GM19467 (cell line): Measurements from ENCODE around the gene CCR5AS.
"Not testable (repeated sequence)": the region's sequence is repeated elsewhere in the genome, so short reads cannot be mapped to it uniquely, and the experiment has no call there.

ENCODE experiments used
- ATAC-seq: cut with Tn5 transposase; IDR thresholded peaks from one replicate; pipeline ENCODE4 v1.9.1; 2021; ENCODE audit warnings: mild to moderate bottlenecking, moderate library complexity; ENCODE audit not compliant: unreplicated experiment

Gene CCR5AS

GRCh38 chr3:46406788-46407611 lies at the start of gene CCR5AS, which contains the start of gene CCRL2:
Gene CCR5AS (minus strand): TSS chr3:46407066.
Gene CCRL2 (plus strand): TSS chr3:46407259. CDS start chr3:46408080, 821 bp downstream.
- no peak for ATAC-seq

DNA sequence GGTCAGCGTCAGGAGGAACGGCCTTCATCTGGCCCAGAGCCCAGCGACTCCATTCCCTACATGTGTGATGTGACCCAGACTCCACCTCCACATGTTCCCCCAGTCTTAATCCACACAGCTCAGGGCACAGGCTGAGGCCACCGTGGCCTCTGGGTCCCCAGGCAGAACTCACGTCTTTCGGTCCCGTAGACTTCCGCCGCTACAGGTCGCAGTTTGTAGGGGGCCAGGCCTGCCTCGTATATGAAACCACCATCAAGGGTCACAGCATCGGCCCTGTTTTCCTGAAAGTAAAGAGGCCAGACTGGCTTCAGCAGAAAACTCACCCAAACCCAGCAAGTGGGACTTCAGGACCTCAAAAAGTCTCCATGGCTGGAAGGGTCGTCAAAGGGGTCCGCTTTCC lies 49.3 kb upstream of the CCR5AS start:
- no peak for ATAC-seq

- no peak for ATAC-seq
These were observed 48.6 kb upstream of the CCR5AS start for GRCh38 chr3:46455231-46456115.

GRCh38 chr3:46454606-46455005 lies 47.7 kb upstream of the CCR5AS start:
- ATAC-seq, result no peak

DNA sequence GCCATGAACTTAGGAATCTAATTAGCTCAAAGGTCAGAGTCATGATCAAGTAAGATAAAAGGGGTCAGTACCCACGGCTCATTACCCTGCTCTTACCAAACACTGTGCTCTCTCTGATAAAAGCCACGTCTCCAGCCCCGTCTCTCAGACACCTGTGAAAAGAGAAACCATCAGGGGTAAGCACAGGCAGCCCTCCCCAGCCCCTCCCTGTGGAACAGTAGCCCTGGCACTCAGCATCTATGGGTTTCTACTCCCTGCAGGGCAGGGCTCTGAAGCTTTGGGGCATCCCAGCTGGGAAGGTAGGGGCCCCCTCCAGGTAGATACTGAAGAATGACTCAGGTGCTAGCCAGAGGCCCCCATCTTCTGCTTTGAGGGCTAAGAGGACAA lies 47.3 kb upstream of the CCR5AS start:
- ATAC-seq, result no peak

GRCh38 chr3:46453526-46454208 lies 46.8 kb upstream of the CCR5AS start:
- ATAC-seq, result no peak

DNA sequence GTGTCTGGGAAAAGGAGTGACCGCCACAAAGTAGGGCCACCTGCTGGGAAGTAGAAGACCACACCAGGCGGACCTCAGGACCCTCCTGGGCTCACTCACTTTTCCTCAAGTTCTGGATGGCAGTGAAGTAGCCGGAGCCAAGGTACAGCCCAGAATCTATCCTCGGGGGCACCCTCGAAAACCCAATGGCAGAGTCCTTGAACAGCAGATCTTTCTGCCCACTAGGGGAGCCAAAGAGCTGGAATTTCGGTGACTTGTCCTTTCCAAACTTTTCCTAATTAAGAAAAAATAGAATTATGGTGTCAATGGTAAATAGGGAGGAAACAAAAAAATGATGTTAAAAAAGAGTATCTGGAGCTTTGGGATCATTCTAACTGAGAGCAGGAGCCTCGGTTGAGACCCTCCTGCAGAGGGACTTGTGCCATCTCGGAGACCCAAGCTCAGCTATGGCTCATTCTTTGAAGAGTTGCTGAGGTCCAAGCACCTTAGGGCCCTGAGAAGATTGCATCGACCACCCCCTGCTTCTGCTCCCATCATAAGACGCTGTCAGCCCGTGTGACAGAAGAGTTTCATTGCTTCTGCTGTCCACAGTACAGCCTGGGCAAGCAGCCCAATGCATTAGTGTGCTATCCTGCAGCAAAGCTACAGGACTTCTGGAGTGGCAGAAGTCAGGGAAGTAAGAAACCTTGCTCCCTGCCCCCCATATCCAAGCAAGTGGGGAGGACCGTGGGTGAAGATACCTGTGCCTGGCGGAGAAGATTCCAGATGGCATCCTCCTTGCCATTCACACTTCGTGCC lies 43.1 kb upstream of the CCR5AS start:
- no peak for ATAC-seq

- ATAC-seq, result no peak
These were observed 41.9 kb upstream of the CCR5AS start for GRCh38 chr3:46448721-46449120.

DNA sequence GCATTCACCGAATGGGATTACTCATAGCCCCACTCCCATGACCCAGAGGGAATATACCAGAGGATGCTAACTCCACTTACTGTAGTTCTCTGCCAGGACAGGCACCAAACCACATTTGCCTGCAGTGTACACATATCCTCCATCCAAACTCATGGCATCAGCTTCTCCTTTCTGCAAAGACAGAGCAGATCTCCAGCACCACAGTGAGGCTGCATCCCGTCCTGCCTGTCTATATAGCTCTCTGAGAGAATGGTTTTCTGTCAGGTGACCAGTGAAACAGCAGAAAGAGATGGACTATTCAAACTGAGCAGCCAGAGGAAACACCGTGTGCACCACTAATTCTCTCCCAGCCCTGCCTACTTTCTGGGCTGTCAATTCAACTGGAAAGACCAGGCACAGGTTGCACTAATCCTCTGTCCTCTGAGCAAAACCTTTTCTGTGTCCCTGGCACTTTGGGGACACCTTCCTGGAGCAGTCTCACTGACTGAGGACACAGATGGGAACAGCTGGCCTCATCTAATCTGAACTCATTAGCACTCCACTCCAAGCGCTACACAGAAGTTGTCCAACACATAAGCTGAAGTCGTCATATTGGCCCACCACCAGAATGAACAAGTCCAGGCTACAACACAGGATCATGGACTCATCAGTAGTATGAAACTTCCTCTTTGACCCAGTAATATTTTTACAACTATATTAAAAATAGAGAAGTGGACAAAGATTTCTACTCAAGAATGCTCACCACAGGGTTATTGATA lies 40.5 kb upstream of the CCR5AS start:
- ATAC-seq, result no peak

- ATAC-seq, result no peak
These were observed 36.0 kb upstream of the CCR5AS start for GRCh38 chr3:46442576-46443530.

DNA sequence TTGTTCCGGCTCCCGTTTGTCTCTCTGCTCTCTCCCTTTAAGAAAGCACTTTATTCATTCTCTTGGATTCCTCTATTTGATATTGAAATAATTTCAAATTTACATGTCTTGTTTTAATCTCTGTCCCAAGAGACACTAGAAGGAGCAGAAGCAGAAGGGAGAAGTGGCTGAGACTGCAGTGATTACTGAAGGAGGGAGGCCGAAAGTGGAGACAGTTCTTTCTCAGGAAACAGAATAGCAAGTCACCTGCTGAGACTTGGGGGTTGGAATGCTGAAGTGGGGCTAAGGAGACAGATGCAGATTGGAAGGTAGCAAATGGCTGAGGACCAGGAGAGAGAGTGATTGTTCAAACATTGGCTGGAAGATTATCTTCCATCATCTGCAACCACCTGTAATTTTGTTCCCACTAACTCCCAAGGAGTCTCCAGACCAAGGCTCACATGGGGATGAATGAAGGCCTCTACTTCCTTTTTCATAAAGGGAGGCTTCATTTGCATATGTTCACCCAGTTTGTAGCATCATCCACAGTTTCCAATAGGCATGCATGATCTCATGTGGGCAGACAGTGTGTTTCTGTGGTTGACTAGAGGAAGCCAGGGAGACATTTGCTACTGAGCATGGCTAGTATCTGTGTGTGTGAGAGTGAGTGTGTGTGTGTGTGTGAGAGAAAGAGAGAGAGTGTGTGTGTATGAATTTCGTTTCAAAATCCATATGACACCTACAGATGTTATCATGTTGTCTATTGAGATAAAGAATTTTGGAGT lies 33.8 kb upstream of the CCR5AS start:
- no peak for ATAC-seq

DNA sequence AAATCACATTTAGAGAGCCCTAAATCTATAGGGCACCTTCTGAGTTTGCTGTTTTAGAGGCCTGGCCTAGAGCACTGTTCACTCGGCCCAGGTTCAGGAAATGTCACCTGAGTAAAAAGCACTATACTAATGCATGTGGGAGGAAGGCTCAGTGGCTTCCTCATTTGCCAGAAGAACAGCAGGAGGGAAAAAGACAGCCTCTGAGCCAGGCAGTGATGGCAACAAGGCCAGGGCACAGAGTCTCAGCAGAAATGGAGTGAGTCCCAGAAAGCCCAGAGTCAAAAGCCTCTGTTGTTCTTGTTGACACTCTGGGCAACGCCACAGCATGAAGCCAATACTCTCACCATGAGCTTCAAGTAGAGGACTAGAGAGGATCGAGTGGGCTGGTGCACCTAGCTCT lies 32.0 kb upstream of the CCR5AS start:
- ATAC-seq, result no peak

- ATAC-seq, result no peak
These were observed 28.3 kb upstream of the CCR5AS start for GRCh38 chr3:46435081-46435726.

DNA sequence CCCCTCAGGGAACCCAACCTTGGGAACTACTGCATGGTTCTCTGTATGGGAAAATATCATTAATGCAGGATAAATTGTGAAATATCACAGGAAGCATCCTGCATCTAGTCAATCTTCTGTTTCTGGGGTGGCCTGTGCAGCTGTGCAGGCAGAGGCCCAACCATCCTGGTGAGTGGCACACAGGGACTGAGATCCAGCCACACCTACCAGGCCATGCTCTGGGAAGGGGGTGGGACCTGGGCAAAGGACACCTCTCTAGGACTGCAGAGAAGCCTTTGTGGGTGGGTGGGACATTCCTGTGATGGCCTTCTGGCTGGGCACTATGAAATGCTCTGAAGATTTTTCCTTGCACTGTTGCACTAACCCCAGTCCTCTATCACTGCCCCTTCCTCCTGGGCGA lies 27.0 kb upstream of the CCR5AS start:
- ATAC-seq, result no peak

DNA sequence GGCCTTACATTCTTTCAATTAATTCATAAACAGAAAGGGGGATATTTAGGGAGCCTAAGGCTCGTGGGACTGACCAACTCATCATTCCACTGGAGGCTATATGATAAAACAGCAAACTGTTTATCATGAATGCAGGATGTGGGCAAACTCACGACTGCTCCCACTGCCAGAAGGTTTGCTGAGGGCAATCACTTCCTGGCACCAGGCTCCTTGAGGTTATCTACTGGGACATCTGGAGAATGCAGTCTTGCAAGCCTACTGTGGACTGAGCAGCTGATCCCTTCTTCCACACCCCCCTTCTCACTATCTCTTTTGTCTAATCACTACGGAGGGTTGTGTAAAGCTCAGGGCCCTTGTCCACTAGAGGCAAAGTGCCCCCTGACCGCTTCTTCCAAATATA lies 26.3 kb upstream of the CCR5AS start:
- not testable (repeated sequence) for ATAC-seq

DNA sequence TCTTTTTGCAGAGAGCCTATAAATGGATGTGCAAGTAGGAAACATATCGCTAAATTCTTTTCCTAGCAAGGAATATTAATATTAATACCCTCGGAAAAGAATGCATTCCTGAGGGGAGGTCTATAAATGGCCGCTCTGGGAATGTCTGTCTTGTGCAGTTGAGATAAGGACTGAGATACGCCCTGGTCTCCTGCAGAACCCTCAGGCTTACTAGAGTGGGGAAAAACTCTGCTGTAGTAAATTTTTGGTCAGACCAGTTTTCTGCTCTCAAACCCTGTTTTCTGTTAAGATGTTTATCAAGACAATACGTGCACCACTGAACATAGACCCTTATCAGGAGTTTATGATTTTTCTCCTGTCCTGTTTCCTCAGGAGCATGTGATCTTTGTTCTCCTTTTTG lies 25.0 kb upstream of the CCR5AS start:
- ATAC-seq, result not testable (repeated sequence)

- not testable (repeated sequence) for ATAC-seq
These were observed 24.0 kb upstream of the CCR5AS start for GRCh38 chr3:46430879-46431278.
